ENCODE data around the gene FAM110C.
"Not testable (repeated sequence)": the region's sequence is repeated elsewhere in the genome, so short reads cannot be mapped to it uniquely, and the experiment has no call there.

The FAM110C gene

GRCh38 chr2:23283-23682, 23.0 kb downstream of the FAM110C start:
- Histone ChIP-seq H3K4me3 (ENCODE audit: low read length) (no peak overlapping the region), H3K36me3 (ENCODE audit: control insufficient read depth, insufficient read depth, low read length, severe bottlenecking) (no peaks in the 10 kb centered on the region), H3K9ac (ENCODE audit: low read length) (no peak overlapping the region), H3K27me3 (replicated peaks; ENCODE audit: control insufficient read depth, insufficient read depth, low read length) (peaks cover 11% of the 10 kb centered on the region), H3K4me1 (ENCODE audit: control insufficient read depth, insufficient read depth, low read length) (peaks cover 4% of the 10 kb centered on the region), H3K9me3 (ENCODE audit: control insufficient read depth, low read length) (no peaks in the 10 kb centered on the region)
- no peak for DNase-seq (ENCODE audit: low read depth)

GRCh38 chr2:22244-22643, 24.1 kb downstream of the FAM110C start:
- not testable (repeated sequence) for H3K4me3 ChIP-seq (ENCODE audit: low read length); H3K9ac ChIP-seq (ENCODE audit: low read length); H3K27me3 ChIP-seq (replicated peaks; ENCODE audit: control insufficient read depth, insufficient read depth, low read length); H3K36me3 ChIP-seq (ENCODE audit: control insufficient read depth, insufficient read depth, low read length, severe bottlenecking); H3K4me1 ChIP-seq (ENCODE audit: control insufficient read depth, insufficient read depth, low read length); DNase-seq (ENCODE audit: low read depth); H3K9me3 ChIP-seq (ENCODE audit: control insufficient read depth, low read length)

- not testable (repeated sequence) for DNase-seq (ENCODE audit: low read depth); H3K9ac ChIP-seq (ENCODE audit: low read length); H3K4me3 ChIP-seq (ENCODE audit: low read length); H3K4me1 ChIP-seq (ENCODE audit: control insufficient read depth, insufficient read depth, low read length); H3K9me3 ChIP-seq (ENCODE audit: control insufficient read depth, low read length); H3K36me3 ChIP-seq (ENCODE audit: control insufficient read depth, insufficient read depth, low read length, severe bottlenecking)
- peaks cover 13% of the 10 kb centered on the region for H3K27me3 ChIP-seq (replicated peaks; ENCODE audit: control insufficient read depth, insufficient read depth, low read length)
Observed at GRCh38 chr2:20259-20658, 26.0 kb downstream of the FAM110C start.

GRCh38 chr2:19505-19904, 26.8 kb downstream of the FAM110C start:
- peaks cover 14% of the 10 kb centered on the region for H3K27me3 ChIP-seq (replicated peaks; ENCODE audit: control insufficient read depth, insufficient read depth, low read length)
- no peaks in the 10 kb centered on the region for H3K36me3 ChIP-seq (ENCODE audit: control insufficient read depth, insufficient read depth, low read length, severe bottlenecking)
- H3K9ac ChIP-seq (ENCODE audit: low read length), result no peak overlapping the region
- H3K9me3 ChIP-seq (ENCODE audit: control insufficient read depth, low read length), result no peaks in the 10 kb centered on the region
- no peak overlapping the region for H3K4me3 ChIP-seq (ENCODE audit: low read length)
- DNase-seq (ENCODE audit: low read depth), result no peak
- H3K4me1 ChIP-seq (ENCODE audit: control insufficient read depth, insufficient read depth, low read length), result no peaks in the 10 kb centered on the region

GRCh38 chr2:18402-19271, 27.7 kb downstream of the FAM110C start:
- Histone ChIP-seq H3K4me1 (ENCODE audit: control insufficient read depth, insufficient read depth, low read length) (no peaks in the 10 kb centered on the region), H3K27me3 (replicated peaks; ENCODE audit: control insufficient read depth, insufficient read depth, low read length) (peaks cover 11% of the 10 kb centered on the region), H3K9ac (ENCODE audit: low read length) (no peak overlapping the region), H3K36me3 (ENCODE audit: control insufficient read depth, insufficient read depth, low read length, severe bottlenecking) (no peaks in the 10 kb centered on the region), H3K9me3 (ENCODE audit: control insufficient read depth, low read length) (no peaks in the 10 kb centered on the region), H3K4me3 (ENCODE audit: low read length) (no peak overlapping the region)
- DNase-seq (ENCODE audit: low read depth), result peak; percentile 23

- not testable (repeated sequence) for H3K9ac ChIP-seq (ENCODE audit: low read length); H3K36me3 ChIP-seq (ENCODE audit: control insufficient read depth, insufficient read depth, low read length, severe bottlenecking); H3K9me3 ChIP-seq (ENCODE audit: control insufficient read depth, low read length); H3K4me3 ChIP-seq (ENCODE audit: low read length); H3K4me1 ChIP-seq (ENCODE audit: control insufficient read depth, insufficient read depth, low read length); DNase-seq (ENCODE audit: low read depth)
- H3K27me3 ChIP-seq (replicated peaks; ENCODE audit: control insufficient read depth, insufficient read depth, low read length), result peaks cover 11% of the 10 kb centered on the region
Observed at GRCh38 chr2:15916-16315, 30.4 kb downstream of the FAM110C start.

- Histone ChIP-seq H3K27me3 (replicated peaks; ENCODE audit: control insufficient read depth, insufficient read depth, low read length) (peaks cover 4% of the 10 kb centered on the region), H3K9ac (ENCODE audit: low read length) (no peak overlapping the region), H3K9me3 (ENCODE audit: control insufficient read depth, low read length) (no peaks in the 10 kb centered on the region), H3K4me3 (ENCODE audit: low read length) (no peak overlapping the region), H3K4me1 (ENCODE audit: control insufficient read depth, insufficient read depth, low read length) (no peaks in the 10 kb centered on the region), H3K36me3 (ENCODE audit: control insufficient read depth, insufficient read depth, low read length, severe bottlenecking) (no peaks in the 10 kb centered on the region)
- peak; percentile 53 for DNase-seq (ENCODE audit: low read depth)
Observed at GRCh38 chr2:11248-11941, 34.9 kb downstream of the FAM110C start.

- Histone ChIP-seq H3K36me3 (ENCODE audit: control insufficient read depth, insufficient read depth, low read length, severe bottlenecking) (no peaks in the 10 kb centered on the region), H3K4me1 (ENCODE audit: control insufficient read depth, insufficient read depth, low read length) (no peaks in the 10 kb centered on the region), H3K9ac (ENCODE audit: low read length) (no peak overlapping the region), H3K27me3 (replicated peaks; ENCODE audit: control insufficient read depth, insufficient read depth, low read length) (peaks cover 2% of the 10 kb centered on the region), H3K9me3 (ENCODE audit: control insufficient read depth, low read length) (no peaks in the 10 kb centered on the region), H3K4me3 (ENCODE audit: low read length) (no peak overlapping the region)
- DNase-seq (ENCODE audit: low read depth), result peak; percentile 17
Observed at GRCh38 chr2:10222-10875, 36.0 kb downstream of the FAM110C start.
